ENCODE results near the gene DCAF16.

The DCAF16 gene

GRCh38 chr4:17781300-17782287 lies 29.0 kb downstream of the DCAF16 start, which contains the start of gene FAM184B:
TSS of gene FAM184B (minus strand) at chr4:17781621. CDS start at chr4:17781299, 322 bp downstream.
- peak; percentile 16 for DNase-seq (ENCODE audit: low spot score)

- DNase-seq (ENCODE audit: low spot score): peak; percentile 56
These were observed 29.9 kb downstream of the DCAF16 start for GRCh38 chr4:17780501-17781299.

DNA sequence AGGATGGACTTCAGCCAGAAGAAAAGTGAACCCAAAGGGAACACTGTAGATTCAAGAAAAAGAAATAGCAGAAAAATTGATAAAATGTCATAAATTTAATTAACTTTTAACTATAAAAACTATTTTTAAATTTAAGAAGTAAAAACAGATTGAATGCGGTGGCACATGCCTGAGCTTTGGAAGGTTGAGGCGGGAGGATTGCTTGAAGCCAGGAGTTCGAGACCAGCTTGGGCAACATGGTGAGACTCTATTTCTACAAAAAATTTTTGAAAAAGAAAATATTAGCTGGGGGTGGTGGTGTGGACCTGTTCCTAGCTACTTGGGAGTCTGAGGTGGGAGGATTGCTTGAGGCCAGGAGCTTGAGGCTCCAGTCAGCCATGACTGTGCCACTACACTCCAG lies 32.1 kb downstream of the DCAF16 start:
- DNase-seq (ENCODE audit: low spot score): no peak

DNA sequence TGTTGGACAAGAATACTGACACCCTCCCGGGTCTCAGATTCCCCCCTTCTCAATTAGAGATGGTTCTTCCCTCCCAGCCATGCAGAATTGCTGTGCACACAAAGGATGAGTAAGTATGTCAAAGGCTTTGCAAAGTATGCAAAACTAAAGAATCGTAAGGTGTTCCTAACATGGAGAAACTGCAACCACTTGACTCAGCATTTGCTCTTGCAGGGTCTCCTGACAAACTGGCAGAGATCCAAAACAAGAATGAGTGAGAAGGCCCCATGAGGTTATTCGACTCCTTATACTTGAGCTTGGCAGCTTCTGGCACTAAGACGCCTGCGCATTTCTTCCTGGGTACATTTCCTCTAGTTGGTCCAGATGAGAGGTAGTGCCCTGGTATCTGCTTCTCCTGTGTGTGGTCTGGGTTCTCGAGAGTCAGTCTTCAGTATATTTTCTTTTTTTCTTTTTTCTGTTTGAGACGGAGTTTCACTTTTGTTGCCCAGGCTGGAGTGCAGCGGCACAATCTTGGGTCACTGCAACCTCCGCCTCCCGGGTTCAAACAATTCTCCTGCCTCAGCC lies 37.3 kb downstream of the DCAF16 start:
- no peak for DNase-seq (ENCODE audit: low spot score)

DNA sequence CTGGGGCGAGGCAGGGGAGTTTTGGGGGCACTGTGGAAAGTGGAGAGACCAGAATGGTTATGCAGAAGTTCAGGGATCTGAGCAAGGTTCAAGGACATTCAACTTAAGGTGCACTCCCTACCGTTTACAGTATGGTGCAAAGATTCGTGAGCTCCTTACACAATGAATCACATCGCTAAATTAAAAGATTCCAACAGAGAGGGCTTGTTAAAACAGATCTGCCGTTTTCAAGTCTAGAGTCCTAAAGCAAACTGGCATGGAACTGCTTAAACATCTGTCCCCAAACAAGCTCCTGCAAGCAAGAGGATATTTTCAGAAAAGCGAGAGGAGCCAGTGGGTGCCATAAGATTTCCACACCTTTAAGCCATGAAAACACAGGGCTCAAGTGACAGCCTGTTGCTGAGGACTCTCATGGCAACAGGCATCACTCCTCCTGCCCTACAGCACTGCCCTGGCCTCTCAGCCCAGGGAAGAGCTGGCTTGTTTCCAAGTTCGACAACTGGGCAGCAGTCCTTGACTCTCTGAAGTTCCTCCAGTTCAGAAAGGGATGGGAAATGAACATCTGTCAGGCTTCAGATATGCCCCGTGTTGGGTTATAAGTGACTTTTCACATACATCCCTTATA lies 39.2 kb downstream of the DCAF16 start:
- no peak for DNase-seq (ENCODE audit: low spot score)

DNA sequence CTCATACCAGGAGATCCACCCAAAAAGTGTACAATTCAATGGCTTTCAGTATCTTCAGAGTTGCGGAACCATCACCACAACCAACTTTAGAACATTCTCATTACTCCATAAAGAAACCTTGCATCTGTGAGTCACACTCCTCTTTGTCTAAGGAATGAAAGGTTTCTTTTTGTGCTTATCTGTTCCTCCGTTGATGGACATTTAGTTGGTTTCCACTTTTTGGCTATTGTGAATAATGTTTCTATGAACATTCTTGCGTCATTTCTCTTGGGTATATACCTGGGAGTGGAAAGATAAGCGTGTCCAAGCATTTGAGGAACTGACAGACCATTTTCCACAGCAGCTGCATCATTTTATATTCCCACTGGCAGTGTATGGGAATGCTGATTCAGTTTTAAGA lies 39.7 kb downstream of the DCAF16 start:
- DNase-seq (ENCODE audit: low spot score): no peak

GRCh38 chr4:17769406-17770174 lies 41.0 kb downstream of the DCAF16 start:
- DNase-seq (ENCODE audit: low spot score): no peak

DNA sequence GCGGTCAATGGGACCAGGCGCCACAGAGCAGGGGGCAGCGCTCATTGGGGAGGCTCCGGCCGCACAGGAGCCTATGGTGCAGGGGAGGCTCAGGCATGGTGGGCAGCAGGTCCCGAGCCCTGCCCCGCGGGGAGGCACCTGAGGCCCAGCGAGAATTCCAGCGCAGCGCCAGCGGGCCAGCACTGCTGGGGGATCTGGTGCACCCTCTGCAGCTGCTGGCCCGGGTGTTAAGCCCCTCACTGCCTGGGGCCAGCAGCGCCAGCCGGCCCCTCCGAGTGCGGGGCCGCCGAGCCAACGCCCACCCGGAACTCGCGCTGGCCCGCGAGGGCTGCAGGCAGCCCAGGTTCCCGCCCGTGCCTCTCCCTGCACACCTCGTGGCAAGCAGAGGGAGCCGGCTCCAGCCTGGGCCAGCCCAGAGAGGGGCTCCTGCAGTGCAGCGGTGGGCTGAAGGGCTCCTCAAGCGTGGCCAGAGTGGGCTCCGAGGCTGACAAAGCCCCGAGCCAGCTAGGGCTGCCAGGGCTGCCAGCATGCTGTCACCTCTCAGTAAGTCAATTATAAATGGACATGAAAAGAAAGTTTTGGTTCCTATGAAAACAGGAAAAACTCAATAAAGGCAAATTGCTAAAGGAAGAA lies 43.6 kb downstream of the DCAF16 start:
- no peak for DNase-seq (ENCODE audit: low spot score)

DNA sequence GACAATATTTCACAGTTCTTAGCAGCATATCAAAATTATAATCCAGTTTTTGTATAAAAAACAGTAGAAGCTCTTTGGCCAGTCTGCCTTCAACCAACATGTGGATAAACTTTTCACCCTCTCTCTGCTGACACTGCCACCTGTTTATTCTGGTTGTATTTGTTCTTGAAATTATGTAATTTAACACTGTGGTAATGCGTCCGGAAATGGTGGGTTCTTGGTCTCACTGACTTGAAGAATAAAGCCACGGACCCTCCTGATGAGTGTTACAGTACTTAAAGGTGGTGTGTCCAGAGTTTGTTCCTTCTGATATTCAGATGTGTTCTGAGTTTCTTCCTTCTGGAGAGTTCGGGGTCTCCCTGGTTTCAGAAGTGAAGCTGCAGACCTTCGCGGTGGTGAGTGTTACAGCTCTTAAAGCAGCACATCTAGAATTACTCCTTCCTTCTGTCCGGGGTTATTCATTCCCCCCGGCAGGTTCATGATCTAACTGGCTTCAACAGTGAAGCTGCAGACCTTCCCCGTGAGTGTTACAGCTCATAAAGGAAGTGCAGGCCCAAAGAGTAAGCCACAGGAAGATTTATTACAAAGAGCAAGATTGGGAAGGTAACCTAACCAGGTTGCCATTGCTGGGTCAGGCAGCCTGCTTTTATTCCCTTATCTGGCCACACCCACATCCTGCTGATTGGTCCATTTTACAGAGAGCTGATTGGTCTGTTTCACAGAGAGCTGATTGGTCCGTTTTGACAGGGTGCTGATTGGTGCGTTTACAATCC lies 44.9 kb downstream of the DCAF16 start:
- no peak for DNase-seq (ENCODE audit: low spot score)

DNA sequence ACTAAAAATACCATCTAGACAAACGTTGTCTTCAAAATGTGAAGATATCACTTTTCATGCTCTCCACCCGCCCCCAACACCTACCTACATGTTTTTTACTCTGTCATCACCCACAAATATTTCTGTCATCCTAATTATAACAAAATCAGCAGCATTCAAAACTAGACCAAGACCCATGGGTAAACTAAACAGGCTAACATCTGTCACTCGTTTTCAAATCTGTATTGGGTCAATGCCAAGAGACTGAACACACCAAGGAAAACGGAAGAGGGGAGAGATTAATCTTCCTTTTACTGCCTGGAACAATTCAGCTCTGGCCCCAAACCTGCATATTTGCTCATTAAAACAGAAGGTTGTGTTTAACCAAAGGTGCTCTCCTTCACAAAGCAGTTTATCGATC lies 46.6 kb downstream of the DCAF16 start:
- DNase-seq (ENCODE audit: low spot score): no peak

GRCh38 chr4:17763416-17763815 lies 47.1 kb downstream of the DCAF16 start:
- peak; percentile 12 for DNase-seq (ENCODE audit: low spot score)

DNA sequence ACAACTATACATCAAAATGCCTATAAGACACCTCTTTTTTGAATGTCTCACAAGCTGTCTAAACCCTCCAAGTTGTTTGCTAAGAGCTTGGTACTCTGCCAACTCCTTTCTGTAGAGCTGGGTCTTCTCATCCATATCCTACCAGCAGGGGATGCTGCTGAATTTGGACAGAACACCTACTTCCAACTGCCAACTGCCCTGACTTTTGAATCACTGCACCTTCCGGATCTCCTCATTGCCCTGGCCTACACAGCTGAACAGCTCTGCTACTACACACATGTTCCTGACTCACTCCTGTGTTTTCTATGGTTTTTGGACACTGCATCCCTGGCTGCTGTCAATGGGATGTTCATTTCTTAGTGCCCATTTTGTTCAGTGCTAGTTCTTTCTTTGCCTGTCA lies 47.8 kb downstream of the DCAF16 start:
- DNase-seq (ENCODE audit: low spot score): no peak

DNA sequence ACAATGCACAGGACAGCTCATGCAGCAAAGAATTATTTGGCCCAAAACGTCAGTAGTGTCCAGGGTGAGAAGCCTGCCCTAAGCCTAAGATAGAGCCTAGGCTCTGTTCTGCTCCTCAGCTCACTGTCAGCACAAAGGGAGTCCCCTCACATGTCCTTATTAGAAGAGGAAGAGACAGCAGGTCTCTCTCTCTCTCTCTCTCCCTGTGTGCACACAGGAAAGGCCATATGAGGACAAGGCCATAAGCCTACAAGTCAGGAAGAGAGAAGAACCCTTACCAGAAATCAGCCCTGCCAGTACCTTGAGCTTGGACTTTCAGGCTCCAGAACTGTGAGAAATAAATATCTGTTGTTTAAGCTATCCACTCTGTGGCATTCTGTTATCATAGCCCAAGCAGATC lies 49.5 kb downstream of the DCAF16 start:
- DNase-seq (ENCODE audit: low spot score): no peak

GRCh38 chr4:17760626-17761025 lies 49.9 kb downstream of the DCAF16 start:
- DNase-seq (ENCODE audit: low spot score): no peak

DNA sequence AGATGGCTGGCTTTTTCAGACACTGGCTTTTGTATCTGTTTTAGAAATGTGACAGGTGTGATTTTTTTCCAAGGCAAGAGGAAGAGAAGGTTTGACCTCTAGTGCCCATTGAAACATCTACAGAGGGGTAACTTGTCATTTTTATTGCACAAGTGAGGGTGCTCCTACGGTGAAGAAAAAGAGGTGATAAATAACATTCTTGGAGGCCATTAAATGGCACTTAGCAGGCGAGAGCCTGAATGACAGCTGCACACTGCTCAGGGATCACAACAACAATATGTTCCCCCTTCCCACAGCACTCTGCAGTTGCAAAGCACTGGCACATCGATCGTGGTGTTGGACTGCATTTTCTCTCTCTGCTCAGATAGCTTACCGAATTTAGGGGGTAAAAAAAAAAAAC lies 52.1 kb downstream of the DCAF16 start:
- peak; percentile 34 for DNase-seq (ENCODE audit: low spot score)

DNA sequence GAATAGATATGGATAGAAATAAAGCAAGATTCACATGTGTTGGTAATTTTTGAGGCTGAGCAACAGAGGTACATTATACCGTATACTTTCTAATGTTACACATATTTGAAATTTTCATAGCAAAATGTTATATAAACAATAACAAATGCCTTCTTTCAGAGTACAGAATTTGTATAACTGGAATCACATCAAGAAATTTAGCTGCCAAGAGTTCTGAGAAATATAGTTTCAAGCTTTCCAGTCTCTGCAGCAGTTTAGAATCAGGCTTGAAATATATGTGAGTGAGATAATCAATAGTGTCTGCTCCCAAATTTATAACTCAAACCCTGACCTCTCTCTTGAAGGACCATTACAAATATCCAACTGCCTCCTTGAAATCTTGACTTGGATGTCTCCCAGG lies 52.9 kb downstream of the DCAF16 start:
- DNase-seq (ENCODE audit: low spot score): no peak

- DNase-seq (ENCODE audit: low spot score): no peak
These were observed 56.9 kb downstream of the DCAF16 start for GRCh38 chr4:17753646-17754045.

Measured in Ammon's horn (tissue), 1 donor.